CD4-positive, alpha-beta T cell treated with Interferon gamma for 1 hour (primary cell): ENCODE data around the gene FCHO1.

Experiments used
- DNase-seq: peaks from one replicate; pipeline ENCODE4 v3.0.0-alpha.2; 2020

FCHO1 gene

DNA sequence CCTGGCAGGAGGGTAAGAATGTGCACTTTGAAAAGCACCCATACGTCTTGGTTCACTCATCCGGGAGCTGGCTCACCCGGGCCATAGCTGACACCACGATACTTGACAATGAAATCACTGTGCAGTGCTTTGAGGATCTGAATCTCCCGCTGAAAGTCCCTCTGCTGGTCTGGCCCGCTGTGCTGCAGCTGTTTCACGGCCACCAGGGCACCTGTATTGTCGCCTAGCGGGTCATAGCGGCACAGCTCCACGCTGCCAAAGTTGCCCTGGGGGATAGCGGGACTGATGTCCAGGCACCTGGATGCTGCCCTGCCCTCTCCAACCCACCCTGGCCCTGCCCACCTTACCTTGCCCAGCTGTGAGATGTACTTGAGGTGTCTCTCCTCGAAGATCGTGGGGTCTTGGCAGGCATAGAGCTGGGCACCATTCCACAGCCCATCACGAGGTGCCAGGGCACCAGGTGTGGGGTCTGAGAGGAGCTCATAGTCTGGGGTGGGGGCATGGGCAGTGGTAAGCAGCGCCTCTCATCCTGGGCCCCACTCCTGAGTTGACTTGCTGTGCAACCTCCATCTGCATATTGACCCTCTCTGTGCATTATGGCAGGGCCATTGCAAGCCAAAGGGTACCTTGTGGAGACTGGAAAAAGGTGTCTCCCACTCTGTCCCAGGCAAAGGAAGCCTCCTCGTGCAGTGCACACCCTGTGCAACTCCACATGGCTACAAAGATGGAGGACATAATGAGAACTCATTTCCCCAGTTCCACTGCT is 81.3 kb downstream of the FCHO1 start:
- no peak for DNase-seq

DNA sequence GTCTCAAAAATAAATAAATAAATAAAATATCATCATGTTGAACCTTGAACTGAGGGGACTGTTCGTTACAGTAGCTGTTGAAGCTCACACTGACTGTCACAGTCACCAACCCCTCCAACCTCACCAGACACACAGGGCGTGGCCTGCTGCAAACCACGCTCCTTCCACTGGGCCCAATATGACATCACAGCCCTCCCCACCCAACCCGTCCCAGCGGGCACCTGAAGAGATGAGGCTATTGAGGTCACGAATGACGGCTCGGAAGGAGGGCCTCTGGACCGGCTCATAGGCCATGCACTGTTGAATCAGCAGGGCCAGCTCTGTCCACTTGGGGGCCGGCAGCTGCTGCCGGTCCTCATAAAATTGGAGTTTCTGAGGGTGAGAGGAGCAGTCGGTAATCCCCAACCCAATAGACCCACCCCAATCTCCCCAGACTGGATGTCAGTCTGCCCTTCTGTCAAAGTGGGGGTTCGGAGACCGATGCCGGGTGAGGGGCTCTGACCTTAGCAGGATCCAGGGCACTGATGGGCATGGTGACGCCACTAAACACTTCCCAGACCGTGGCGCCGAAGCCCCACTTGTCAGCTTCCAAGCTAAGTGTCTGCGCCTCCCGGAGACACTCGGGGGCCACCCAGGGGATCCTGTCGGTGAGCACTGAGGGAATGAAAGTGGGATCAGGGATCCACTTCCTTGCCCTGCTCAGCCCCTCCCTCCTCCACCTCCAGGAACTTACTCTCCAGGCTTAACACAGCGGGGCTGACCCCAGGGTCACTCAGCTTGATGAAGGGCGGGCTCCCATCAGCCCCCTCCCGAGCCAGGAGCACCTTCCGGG is 83.3 kb downstream of the FCHO1 start:
- no peak for DNase-seq

DNA sequence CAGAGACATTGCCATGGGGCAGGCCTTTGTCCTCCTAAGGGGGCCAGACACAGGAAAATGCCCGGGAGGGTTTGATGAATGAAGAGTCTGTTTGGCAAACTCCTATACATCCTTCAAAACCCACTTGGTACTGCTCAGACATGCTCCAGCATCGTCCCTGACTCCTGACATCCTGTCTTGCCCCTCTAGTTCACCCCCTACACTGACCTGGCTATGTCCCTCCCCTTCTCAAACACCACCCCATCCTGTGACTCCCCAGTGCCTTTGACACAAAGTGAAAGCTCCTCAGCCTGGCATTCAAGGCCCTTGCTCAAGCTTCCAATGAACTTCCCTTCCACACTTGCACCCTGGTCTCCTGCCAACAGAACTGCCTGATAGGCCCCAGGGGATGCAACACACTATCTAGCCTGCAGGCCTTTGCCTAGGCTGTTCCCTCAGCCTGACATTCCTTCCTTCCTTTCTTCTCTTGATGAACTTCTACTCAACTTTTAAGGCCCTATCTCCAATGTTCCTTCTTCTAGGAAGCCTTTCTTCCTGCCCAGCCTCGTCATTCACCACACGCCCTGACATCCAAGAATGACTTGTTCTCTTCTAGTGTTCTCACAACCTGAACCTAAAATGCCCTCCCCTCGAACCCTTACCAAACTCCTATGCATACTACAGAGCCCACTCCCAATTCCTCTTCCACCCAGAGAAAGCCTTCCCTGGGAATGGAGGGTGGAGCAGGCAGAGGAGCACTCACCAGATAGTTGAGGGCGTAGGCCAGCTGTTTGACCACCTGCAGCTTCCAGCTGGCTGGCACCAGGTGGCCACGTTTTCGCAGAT is 84.1 kb downstream of the FCHO1 start:
- DNase-seq = no peak

DNA sequence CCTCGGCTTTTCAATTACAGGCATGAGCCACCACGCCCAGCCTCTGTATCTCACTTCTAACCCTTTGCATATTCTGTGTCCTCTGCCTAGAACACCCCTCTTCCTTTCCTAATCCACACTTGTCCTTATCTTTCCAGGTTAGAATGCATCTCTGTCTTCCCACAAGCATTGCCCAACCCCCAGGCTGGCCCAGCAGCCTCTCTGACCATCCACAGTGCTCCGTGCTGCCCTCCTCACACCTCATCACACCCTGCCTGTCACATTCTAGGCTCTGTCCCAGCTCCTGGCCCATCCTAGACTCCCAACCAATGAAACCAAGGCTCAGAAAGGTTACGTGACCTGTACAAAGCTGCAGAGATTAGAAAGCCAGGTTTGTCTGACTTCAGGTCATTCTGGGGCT is 85.3 kb downstream of the FCHO1 start:
- DNase-seq = no peak

DNA sequence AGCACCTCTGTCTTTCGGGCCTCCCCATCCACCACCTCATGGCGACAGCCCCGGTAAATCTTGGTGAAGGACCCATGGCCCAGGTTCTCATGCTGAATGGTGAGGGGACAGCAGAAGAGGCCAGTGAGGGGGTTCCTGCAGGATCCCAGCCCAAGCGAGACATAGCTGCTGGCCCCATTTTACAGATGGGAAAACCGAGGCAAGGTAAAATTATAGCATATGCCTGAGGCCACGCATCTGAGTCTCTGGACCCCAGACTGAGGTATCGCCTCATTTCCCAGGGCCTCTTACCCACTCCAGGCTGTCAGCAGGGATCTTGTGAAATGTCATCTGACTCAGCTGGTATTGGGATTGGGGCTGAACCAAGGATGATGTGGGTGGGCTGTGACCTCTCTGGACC is 86.7 kb downstream of the FCHO1 start:
- no peak for DNase-seq
